ENCODE results near the gene USP43.

Gene USP43

GRCh38 chr17:9772658-9773057, 127.3 kb downstream of the USP43 start:
- H2AFZ ChIP-seq (ENCODE audit: low read depth, low read length), result no peak overlapping the region
- no peak overlapping the region for H3K4me2 ChIP-seq (ENCODE audit: low read length)
- H3K4me3 ChIP-seq (ENCODE audit: low read length), result no peak overlapping the region
- no peak overlapping the region for H3K27ac ChIP-seq (ENCODE audit: low read length)
- H3K36me3 ChIP-seq (replicated peaks; ENCODE audit: low read depth, low read length), result no peaks in the 10 kb centered on the region
- no peak overlapping the region for H3K9ac ChIP-seq (ENCODE audit: low read length)
- H4K20me1 ChIP-seq (ENCODE audit: insufficient read depth, low read length), result no peaks in the 10 kb centered on the region
- H3K9me3 ChIP-seq (ENCODE audit: insufficient read depth, low read length), result no peaks in the 10 kb centered on the region
- H3K79me2 ChIP-seq (ENCODE audit: low read length), result no peaks in the 10 kb centered on the region
- no peak for TF ChIP-seq CTCF (IDR thresholded peaks at IDR 0.05; ENCODE audit: low read depth, low read length)
- TF ChIP-seq EZH2phosphoT487 (IDR thresholded peaks at IDR 0.05; ENCODE audit: low read depth), result no peak
- no peaks in the 10 kb centered on the region for H3K27me3 ChIP-seq (ENCODE audit: low read depth, low read length)
- no peaks in the 10 kb centered on the region for H3K4me1 ChIP-seq (ENCODE audit: low read length)

GRCh38 chr17:9776911-9777310, 131.6 kb downstream of the USP43 start:
- Histone ChIP-seq H4K20me1 (ENCODE audit: insufficient read depth, low read length) (no peaks in the 10 kb centered on the region), H3K4me2 (ENCODE audit: low read length) (no peak overlapping the region), H3K4me3 (ENCODE audit: low read length) (no peak overlapping the region), H3K27me3 (ENCODE audit: low read depth, low read length) (no peaks in the 10 kb centered on the region), H3K9me3 (ENCODE audit: insufficient read depth, low read length) (no peaks in the 10 kb centered on the region), H2AFZ (ENCODE audit: low read depth, low read length) (no peak overlapping the region), H3K36me3 (replicated peaks; ENCODE audit: low read depth, low read length) (no peaks in the 10 kb centered on the region), H3K9ac (ENCODE audit: low read length) (no peak overlapping the region), H3K27ac (ENCODE audit: low read length) (no peak overlapping the region), H3K4me1 (ENCODE audit: low read length) (no peaks in the 10 kb centered on the region), H3K79me2 (ENCODE audit: low read length) (no peaks in the 10 kb centered on the region)
- TF ChIP-seq CTCF (IDR thresholded peaks at IDR 0.05; ENCODE audit: low read depth, low read length) (no peak), EZH2phosphoT487 (IDR thresholded peaks at IDR 0.05; ENCODE audit: low read depth) (no peak)

Measured in OCI-LY3 (cell line).